GM23248 (cell line): ENCODE results near the gene RNF186.

ENCODE experiments used
- EZH2 ChIP-seq: fragments of 200-600 bp; sonication (generic); IDR thresholded peaks from 2 replicates; pipeline ENCODE4 v1.6.1; 2018; ENCODE audit warnings: antibody characterized with exemption, mild to moderate bottlenecking; ENCODE audit not compliant: insufficient read depth, poor library complexity, severe bottlenecking
- EZH2phosphoT487 ChIP-seq: fragments of 200-600 bp; sonication (generic); IDR thresholded peaks from 2 replicates; pipeline ENCODE4 v1.6.1; 2018; ENCODE audit warnings: antibody characterized with exemption, moderate library complexity, mild to moderate bottlenecking, low read depth; ENCODE audit not compliant: insufficient read depth

DNA sequence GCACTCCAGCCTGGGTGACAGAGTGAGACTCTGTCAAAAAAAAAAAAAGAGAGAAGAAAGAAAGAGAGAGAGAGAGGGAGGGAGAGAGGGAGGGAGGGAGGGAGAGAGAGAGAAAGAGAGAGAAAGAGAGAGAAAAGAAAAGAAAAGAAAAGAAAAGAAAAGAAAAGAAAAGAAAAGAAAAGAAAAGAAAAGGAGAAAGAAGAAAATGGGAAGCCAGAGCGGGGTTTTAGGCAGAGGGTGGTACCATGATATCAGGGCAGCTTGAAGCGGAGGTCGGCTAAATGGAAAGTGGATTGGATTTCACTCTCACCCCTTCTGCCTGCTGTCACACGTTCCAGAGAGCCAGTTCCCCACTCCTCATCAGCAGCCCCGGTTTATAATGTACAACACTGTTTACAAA lies 17.3 kb downstream of the RNF186 start:
- TF ChIP-seq EZH2: no peak
- no peak for TF ChIP-seq EZH2phosphoT487
